Vagina (tissue), 2 donors: ENCODE data around the gene LPA. TPM values are rescaled to one million over a fixed set of nuclear protein-coding genes. Genes with fewer than 3 reads are reported as not detected.
"Not testable (repeated sequence)": the region's sequence is repeated elsewhere in the genome, so short reads cannot be mapped to it uniquely, and the experiment has no call there.

ENCODE experiments used
- DNase-seq, 2 donors: peaks; one replicate each; pipeline ENCODE4 v3.0.0-alpha.2; 2017; ENCODE audit errors: extremely low spot score in 2 of 2
- H3K27ac ChIP-seq: fragments of 200-600 bp; sonication (generic); one replicate; pipeline ENCODE4 v1.5.1; 2019
- H3K27me3 ChIP-seq: fragments of 200-600 bp; sonication (generic); one replicate; pipeline ENCODE4 v1.5.1; 2019
- H3K36me3 ChIP-seq, 2 donors: fragments of 200-600 bp; sonication (generic); one replicate each; pipeline ENCODE4 v1.5.1; 2017 to 2019
- H3K4me1 ChIP-seq: fragments of 200-600 bp; sonication (generic); one replicate; pipeline ENCODE4 v1.5.1; 2019
- H3K4me3 ChIP-seq, 2 donors: fragments of 200-600 bp; sonication (generic); 1 replicate in 1 of 2; 2 replicates in 1 of 2; pipeline ENCODE4 v1.5.1; 2016 to 2019
- H3K9me3 ChIP-seq: fragments of 200-600 bp; sonication (generic); one replicate; pipeline ENCODE4 v1.5.1; 2019
- CTCF ChIP-seq, 3 experiments: fragments of 450-650 bp in 2 of 3; fragments of 200-600 bp in 1 of 3; sonication (generic) in 1 of 3; IDR thresholded peaks; one replicate each; pipeline ENCODE4 v1.5.1; 2017 to 2019; ENCODE audit warnings: antibody characterized with exemption in 3 of 3, mild to moderate bottlenecking in 2 of 3, moderate library complexity in 2 of 3
- POLR2A ChIP-seq, 2 donors: fragments of 450-650 bp; IDR thresholded peaks; one replicate each; pipeline ENCODE4 v1.6.1; 2017; ENCODE audit warnings: antibody characterized with exemption in 2 of 2, mild to moderate bottlenecking in 2 of 2, moderate library complexity in 2 of 2
- POLR2AphosphoS5 ChIP-seq, 2 donors: sonication (generic); formaldehyde crosslinking; IDR thresholded peaks; one replicate each; pipeline ENCODE4 v1.9.0; 2017; ENCODE audit warnings: antibody characterized with exemption in 2 of 2, mild to moderate bottlenecking in 2 of 2, low read depth in 1 of 2; ENCODE audit not compliant: insufficient read depth in 1 of 2
- intact Hi-C: fragments of 100-400 bp; cut with DNase I; formaldehyde crosslinking; loops from one replicate; pipeline ENCODE4 v1.15.1; 2023
- total RNA-seq: library from RNA; depleted of rRNA; stranded (reverse); fragments of >200 nt; gene quantifications from one replicate; pipeline ENCODE4 v1.2.3, GENCODE V29; 2016

LPA gene
- total RNA-seq, 1 donor from 2014 or later: 0.49 TPM

DNA sequence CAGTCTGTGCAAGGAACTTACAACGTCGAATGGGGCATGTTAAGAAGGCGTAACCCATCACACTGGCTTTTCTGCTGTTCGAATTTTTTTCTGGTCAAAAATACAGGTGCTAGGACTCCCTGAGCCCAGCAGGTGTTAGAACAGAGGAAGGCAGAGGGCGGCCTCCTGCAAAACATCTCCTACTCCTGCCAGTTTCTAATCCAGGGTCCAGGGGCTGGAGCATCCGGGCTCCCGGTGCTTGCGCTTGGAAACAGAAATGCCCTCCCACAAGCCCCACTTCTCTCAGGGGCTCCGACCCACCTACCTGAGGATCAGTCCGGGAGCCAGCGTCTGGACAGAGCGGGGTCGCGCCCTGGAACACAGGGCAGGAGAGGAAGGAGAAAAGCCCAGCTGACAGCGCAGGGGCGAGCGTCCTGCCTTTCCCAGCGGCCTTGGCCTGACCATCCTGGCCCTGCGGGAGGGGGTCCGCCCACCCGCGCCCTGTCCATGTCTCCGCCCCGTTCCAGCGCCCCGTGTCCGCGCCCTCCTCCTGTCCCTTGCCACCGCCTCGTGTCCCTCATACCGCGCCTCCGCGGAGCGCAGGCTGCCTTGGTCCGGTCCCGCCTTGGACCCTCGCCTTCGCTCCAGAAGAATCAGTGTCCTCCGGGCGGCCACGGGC lies 14.8 kb upstream of the LPA start:
- H3K27ac ChIP-seq: no peak overlapping the region
- intact Hi-C loops: no loop called here
- no peaks in the 10 kb centered on the region for H3K27me3 ChIP-seq
- H3K4me1 ChIP-seq: peaks cover 7% of the 10 kb centered on the region
- no peak overlapping the region for H3K4me3 ChIP-seq
- no peaks in the 10 kb centered on the region for H3K36me3 ChIP-seq
- H3K9me3 ChIP-seq: no peaks in the 10 kb centered on the region
- no peak for DNase-seq
- TF ChIP-seq POLR2A (IDR thresholded peaks at IDR 0.05) (no peak), POLR2AphosphoS5 (IDR thresholded peaks at IDR 0.05; ENCODE audit: insufficient read depth in 1 of 2, low read depth in 1 of 2) (no peak), CTCF (IDR thresholded peaks at IDR 0.05) (no peak)

- intact Hi-C loops: no loop called here
- DNase-seq: no peak
- TF ChIP-seq POLR2A (IDR thresholded peaks at IDR 0.05) (no peak), CTCF (IDR thresholded peaks at IDR 0.05) (no peak), POLR2AphosphoS5 (IDR thresholded peaks at IDR 0.05; ENCODE audit: insufficient read depth in 1 of 2, low read depth in 1 of 2) (no peak)
- Histone ChIP-seq H3K36me3 (no peaks in the 10 kb centered on the region), H3K4me1 (peaks cover 7% of the 10 kb centered on the region), H3K27ac (no peak overlapping the region), H3K4me3 (no peak overlapping the region), H3K9me3 (no peaks in the 10 kb centered on the region), H3K27me3 (no peaks in the 10 kb centered on the region)
Measured at GRCh38 chr6:160678230-160678629, 14.2 kb upstream of the LPA start.

GRCh38 chr6:160676418-160676817 lies 12.3 kb upstream of the LPA start:
- H3K9me3 ChIP-seq, H3K27ac ChIP-seq, H3K36me3 ChIP-seq, H3K4me1 ChIP-seq, intact Hi-C loops, H3K4me3 ChIP-seq, H3K27me3 ChIP-seq, DNase-seq: not testable (repeated sequence)

GRCh38 chr6:160668589-160668988 lies 4.5 kb upstream of the LPA start:
- no peaks in the 10 kb centered on the region for H3K4me1 ChIP-seq
- DNase-seq: no peak
- TF ChIP-seq POLR2A (IDR thresholded peaks at IDR 0.05) (no peak), POLR2AphosphoS5 (IDR thresholded peaks at IDR 0.05; ENCODE audit: insufficient read depth in 1 of 2, low read depth in 1 of 2) (no peak), CTCF (IDR thresholded peaks at IDR 0.05) (no peak)
- no peaks in the 10 kb centered on the region for H3K9me3 ChIP-seq
- no peaks in the 10 kb centered on the region for H3K27me3 ChIP-seq
- H3K4me3 ChIP-seq: no peak overlapping the region
- intact Hi-C loops: no loop called here
- H3K27ac ChIP-seq: no peak overlapping the region
- H3K36me3 ChIP-seq: no peaks in the 10 kb centered on the region

- no peak for TF ChIP-seq POLR2AphosphoS5 (IDR thresholded peaks at IDR 0.05; ENCODE audit: insufficient read depth in 1 of 2, low read depth in 1 of 2)
- no peak for TF ChIP-seq CTCF (IDR thresholded peaks at IDR 0.05)
- no peak for TF ChIP-seq POLR2A (IDR thresholded peaks at IDR 0.05)
- DNase-seq: no peak
- H3K4me1 ChIP-seq: no peaks in the 10 kb centered on the region
- H3K36me3 ChIP-seq: no peaks in the 10 kb centered on the region
- intact Hi-C loops: no loop called here
- H3K4me3 ChIP-seq: no peak overlapping the region
- no peaks in the 10 kb centered on the region for H3K9me3 ChIP-seq
- H3K27me3 ChIP-seq: no peaks in the 10 kb centered on the region
- H3K27ac ChIP-seq: no peak overlapping the region
Measured at GRCh38 chr6:160667639-160668481, 3.8 kb upstream of the LPA start.
